Dedifferentiated amniotic fluid mesenchymal stem cell (primary cell): ENCODE measurements around the gene ZNF507.
"Not testable (repeated sequence)": the region's sequence is repeated elsewhere in the genome, so short reads cannot be mapped to it uniquely, and the experiment has no call there.

Experiments used
- DNase-seq: peaks from one replicate; pipeline ENCODE4 v3.0.0-alpha.2; 2016; ENCODE audit errors: extremely low spot score

The ZNF507 gene

DNA sequence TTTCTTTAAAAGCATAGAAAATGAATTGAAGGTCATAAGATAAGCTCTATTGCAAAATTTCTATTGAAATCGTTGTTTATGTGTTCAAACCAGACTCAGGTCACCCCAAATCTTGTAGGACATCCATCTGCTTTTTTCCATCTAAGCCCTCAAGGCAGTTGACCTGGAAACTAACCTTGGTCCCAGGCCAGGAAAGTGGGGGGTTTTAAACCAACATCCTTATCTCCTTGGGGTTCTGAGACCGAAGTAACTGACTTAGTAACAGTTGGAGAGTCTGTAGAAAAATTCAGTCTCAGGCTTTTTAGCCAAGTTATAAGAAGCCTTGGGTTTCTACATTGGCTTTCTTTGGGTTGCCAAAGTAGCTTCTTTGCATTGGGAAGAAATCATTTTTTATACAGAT, 23.4 kb downstream of the ZNF507 start:
- no peak for DNase-seq

DNA sequence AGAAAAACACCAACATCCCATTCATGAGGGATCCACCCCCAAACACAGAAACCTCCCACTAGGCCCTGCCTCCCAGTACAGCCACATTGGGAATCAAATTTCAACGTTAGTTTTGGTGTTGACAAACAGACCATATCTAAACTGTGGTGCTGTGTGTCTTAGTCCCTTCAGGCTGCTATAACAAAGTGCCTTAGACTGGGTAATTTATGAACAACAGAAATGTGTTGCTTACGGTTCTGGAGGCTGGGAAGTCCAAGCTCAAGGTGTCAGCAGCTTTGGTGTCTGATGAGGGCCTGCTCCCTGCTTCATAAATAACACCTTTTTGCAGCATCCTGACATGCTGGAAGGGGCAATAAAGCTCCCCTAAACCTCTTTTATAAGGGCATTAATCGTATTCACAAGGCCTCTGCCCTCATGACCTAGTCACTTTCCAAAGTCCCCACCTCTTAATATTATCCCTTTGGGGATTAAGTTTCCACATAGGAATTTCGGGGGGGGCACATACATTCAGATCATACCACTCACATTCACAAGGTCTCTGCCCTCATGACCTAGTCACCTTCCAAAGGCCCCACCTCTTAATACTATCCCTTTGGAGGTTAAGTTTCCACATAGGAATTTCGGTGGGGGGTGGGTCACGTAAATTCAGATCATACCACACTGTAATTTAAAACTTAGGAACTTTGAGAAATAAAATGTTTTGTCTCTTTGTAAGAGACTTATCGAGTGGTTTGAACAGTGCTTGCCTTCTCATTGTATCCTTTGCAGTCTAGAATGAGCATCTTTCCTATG, 27.5 kb downstream of the ZNF507 start:
- DNase-seq: no peak

DNA sequence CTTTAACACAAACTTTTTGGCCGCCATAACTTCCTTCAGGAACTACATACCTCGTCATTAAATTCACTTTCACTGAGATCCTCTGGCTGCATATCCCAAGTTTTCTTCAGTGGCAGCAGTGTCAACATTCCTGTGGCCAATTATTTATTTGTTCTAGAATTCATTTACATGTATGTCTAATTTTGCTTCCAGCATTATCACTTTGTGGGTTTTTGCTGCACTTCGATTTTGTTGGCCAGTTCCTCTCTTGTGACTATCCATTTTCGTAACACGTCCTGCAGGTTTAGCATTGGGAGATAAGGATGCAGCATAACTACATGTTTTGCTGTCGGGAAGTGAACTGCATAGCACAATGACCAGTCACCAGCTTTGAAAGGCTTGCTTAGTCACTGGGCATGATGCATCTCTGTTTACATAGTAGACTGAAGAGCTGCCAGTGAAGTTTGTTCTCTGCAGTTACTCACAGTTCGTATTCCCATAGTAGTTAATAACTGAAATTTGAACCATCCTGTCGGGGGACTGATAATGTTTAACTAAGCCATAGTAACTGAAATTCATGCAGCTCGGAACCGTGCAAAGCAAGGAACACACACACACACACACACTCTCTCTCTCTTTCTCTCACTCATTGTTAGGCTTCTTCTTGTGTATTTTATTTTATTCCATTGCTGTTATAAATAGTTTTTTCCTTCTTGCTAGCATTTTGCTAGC, 28.3 kb downstream of the ZNF507 start:
- peak; percentile 96 for DNase-seq

DNA sequence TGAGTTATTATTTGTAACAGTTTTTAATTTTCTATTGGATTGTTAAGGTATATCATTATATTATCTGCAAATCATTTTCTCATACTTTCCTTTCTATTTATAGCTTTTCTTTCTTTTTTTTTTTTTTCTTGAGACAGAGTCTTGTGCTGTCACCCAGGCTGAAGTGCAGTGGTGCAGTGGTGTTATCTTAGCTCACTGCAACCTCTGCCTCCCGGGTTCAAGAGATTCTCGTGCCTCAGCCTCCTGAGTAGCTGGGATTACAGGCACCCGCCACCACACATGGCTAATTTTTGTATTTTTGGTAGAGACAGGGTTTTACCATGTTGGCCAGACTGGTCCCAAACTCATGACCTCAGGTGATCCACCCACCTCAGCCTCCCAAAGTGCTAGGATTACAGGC, 29.0 kb downstream of the ZNF507 start:
- DNase-seq: not testable (repeated sequence)

DNA sequence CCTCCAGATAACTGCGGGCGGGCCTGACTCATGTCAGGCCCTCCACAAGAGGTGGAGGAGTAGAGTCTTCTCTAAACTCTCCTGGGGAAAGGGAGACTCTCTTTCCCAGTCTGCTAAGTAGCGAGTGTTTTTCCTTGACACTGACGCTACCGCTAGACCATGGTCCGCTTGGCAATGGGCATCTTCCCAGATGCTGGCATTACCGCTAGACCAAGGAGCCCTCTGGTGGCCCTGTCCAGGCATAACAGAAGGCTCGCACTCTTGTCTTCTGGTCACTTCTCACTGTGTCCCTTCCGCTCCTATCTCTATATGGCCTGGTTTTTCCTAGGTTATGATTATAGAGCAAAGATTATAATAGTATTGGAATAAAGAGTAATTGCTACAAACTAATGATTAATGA, 31.7 kb downstream of the ZNF507 start:
- not testable (repeated sequence) for DNase-seq

DNA sequence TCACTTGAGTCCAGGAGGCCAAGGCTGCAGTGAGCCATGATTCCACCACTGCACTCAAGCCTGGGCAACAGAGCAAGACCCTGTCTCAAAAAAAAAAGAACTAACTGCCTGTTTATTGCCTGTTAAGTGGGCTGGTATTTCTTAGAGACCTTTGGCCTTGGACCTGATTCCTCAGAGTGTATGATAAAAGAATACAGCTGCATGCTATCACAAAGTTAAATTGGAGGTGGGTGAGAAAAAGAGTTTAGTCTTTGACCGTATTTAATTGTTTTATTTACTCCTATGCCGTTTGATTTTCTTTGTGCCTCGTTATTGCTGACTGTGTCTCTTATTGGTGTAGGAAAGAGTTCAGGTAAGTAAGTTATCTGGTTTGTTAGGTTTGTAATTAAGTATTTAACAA, 34.9 kb downstream of the ZNF507 start:
- DNase-seq: no peak

DNA sequence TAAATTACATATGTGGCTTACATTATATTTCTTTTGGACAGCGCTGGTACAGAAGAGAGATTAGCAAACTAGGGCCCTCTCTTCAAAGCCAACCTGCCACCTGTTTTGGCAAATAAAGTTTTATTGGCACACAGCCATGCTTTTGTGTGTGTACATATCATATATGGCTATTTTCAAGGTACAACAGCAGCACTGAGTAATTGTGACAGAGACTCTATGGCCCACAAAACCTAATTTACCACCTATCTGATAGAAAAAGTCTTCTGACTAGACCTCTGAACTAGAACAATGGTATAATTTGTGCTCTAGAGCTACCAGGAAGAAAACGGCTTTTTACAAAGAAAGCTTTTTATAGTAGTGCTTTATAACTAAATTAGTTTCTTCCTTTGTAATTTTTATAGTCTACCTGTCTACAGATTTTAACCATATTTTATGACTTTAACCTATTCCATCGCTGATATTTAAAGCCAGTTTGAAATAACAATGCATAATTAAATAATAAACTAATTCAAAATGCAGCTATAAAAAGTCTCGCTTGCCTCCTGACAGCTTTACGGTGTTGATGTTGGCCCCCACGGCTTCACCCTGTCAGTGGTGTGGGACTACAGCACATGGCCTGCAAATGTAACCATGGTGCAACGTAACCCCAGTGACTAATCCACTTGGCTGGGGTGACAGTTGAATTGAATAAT, 42.4 kb downstream of the ZNF507 start:
- DNase-seq: no peak

DNA sequence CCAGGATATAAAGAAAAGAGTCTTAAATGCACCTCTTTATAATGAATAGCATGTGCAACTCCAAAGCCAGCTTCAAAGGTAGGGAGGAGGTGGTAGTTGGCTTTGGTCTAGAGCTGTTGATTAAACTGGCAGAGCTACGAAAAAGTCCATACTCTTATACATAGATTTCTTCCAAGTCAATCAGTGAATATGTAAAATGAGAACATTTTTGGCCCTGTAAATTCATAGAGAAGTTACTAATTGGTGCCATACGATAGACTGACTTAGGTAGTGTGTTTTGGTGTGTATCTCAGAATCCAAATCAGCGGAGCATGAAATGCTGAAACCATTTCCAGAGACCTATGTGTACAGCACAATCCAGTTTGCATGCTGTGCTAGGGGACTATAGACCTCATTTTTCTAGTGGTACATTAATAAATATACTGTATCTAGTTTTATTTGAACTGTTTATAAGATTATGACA, 43.0 kb downstream of the ZNF507 start:
- no peak for DNase-seq

DNA sequence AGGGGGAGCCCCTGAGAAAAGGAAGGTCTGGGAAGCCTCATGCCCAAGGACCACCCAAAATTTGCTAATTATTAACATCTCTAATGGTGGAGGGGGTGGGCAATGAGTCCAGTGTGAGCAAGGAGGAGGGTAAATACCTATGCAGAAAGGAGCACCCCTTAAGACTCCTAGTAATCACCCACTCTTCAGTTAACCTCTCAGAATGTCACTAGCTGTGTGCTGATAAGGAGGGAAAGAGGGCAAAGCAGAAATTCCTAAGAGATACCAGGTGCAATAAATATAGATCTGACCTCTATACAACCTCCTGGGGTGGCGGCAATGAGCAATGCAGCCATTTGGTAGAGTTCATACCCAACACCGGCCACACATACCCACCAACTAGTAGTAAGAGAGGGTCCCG, 47.5 kb downstream of the ZNF507 start:
- no peak for DNase-seq

DNA sequence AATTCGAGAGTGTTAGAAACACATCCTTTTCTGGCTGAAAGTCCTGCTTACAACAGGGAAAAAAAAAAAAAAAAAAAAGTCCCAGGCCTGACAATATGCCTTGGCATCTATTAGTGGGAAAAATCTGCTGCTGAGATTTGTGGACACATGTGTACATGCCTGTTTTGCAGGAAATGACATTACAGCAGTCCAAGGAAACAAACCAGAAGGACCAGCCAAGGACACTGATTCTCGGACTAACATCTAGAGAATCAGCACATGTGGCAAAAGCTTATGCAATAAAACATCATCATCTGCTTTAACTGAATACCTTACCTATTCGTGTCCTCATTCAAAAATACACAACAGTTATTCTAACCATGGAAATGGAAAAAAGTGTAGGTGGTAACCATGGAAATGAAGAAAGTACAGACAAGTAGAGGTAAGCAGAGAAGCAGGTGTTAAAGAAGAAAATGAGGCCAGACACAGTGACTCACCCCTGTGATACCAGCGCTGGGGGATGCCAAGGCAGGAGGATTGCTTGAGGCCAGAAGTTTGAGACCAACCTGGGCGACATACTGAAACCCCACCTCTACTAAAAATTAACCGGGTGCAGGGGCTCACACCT, 50.7 kb downstream of the ZNF507 start:
- no peak for DNase-seq

DNA sequence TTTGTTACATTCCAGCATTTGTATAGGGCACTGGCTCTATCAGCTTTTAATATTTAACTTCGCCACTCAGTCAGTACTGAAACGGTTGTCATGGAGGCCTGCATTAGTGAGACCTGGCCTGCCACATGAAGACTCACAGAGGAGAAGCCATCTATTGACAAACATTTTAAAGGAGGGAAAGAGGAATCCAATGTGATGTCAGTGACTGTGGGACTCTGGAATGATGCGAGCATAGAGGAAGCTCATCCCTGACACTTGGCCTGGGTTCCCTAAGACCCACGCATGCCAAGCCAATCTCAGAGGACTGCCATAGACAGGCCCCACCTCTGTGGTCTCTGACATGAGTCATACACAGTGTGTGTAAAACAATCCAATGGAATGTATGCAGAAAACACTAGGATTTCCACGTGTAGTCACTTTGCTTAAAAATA, 52.3 kb downstream of the ZNF507 start:
- DNase-seq: peak; percentile 57

DNA sequence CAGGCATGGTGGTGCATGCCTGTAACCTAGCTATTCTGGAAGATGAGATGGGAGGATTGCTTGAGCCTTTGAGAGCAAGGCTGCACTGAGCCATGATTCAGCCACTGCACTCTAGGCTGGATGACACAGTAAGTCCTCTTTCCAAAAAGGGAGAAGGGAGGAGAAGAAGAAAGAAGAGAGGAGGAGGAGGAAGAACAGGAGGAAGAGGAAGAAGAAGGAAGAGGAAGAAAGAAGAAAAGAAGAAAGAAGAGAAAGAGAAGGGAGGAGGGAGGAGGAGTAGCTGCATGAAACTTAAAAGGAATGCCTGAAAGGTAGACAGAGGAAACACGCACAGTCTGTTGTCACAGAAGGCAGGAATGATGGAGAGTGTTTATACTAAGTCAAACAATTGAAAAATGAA, 56.6 kb downstream of the ZNF507 start:
- DNase-seq: no peak

DNA sequence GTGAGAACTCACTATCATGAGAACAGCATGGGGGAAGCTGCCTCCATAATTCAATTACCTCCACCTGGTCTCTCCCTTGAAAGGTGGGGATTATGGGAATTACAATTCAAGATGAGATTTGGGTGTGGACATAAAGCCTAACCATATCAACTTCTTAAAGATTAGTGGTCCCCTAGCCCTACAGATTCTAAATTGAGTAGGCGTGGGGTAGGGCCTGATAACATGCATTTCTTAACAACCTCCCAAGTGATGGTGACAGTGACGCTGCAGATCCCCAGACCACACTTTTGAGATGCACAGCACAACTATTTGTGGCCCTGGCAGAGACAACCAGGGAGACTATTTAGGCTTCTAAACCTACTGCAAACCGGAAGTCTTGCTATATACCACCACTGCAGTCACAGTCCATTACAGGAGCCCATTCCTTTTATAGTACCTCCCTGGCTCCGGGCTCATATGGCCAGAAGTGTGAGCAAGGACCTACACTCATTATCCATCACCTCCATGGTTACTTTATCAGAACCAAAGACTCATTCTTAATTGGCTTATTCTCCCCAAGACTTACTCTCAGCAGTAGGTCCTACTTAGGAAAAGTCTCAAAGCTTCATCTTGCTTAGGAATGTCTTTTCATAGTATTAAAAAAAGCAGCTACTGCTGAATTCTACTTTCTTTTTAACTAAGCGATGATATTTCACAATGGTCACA, 58.0 kb downstream of the ZNF507 start:
- DNase-seq: no peak

DNA sequence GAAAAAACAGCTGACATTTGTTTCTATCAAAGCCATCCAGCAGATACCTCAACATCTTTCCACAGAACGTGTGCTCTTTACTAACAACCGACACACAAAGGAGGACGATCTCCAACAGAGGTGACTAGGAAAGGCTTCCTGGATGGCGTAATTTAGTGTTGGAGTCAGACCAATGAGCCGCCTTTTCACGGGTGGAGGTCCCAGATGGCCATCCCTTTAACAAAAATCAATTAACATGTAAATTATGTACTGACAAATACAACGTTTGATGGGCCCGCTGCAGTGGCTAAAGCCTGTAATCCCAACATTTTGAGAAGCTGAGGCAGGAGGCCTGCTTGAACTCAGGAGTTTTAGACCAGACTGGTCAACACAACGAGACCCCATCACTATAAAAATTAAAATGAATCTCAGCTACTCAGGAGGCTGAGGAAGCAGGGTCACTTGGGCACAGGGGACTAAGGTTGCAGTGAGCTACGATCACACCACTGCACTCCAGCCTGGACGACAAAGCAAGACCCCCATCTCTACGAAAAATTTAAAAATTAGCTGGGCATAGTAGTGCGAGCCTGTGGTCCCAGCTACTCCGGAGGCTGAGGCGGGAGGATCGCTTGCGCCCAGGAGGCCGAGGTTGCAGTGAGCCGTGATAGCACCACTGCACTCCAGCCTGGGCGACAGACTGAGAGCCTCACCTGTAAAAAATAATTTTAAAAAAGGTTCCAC, 59.0 kb downstream of the ZNF507 start:
- no peak for DNase-seq

DNA sequence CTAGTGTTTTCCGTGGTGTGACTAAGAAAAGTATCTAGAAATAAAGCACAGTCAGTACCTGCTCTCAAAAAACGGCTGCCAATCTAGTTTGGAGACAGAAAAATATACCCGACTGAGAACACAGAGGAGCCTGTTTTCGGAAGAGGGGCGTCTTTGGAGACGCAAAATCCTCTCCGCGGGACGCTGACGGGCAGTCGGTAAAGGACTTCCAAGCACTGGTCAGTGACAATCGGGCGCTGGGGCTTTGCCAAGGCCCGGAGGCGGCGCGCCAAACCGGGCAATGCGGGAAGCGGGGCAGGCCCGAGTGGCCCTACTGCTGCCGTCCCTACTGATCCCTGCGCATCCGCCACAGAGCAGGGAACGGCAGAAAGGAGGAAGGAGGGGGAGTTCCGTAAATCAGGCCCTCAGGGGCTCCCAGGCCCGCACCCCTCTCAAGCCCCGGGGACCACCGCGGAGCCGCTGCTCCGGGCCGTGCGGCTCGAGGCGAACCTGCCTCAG, 59.6 kb downstream of the ZNF507 start:
- peak; percentile 19 for DNase-seq

DNA sequence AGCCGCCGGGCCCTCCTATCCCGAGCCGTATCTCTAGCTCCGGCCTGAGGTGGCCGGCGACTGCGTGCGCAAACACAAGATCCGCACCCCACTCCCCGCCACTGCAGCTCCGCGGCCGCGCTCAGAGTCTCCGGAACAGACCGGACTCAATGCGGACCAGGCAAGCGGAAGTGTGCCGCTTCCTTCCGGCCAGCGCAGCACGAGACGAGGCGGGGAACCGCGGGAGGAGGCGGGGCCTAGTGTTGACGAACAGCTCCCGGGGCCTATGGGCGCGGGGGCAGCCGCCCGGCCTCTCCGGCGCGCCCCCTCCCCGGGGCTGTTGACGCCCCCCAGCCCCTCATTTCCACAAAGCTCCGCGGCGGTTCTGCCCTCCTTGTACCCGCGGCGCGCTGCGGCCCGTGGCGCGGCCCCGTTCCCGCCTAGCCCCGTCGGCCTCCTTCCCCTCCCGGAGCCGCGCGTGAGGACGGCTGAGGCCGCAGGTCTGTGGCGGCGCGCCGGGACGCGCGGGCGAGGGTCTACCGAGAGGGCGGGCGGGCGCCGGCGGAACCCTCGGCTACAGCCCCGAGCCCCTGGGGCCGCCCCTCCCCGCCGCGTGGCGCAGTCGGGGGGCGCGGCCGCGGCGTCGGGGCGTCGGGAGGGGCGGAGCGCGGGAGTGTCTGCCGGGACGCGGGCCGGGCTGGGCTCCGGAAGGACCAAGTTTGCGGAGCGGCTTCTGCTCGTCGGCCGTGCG, 60.2 kb downstream of the ZNF507 start, which contains the start of gene DPY19L3:
DPY19L3 (plus strand) TSS at position 340 of the 730 bp plus-strand sequence. CDS start 2,484 bp downstream, outside the sequence.
- peak; percentile 87 for DNase-seq

DNA sequence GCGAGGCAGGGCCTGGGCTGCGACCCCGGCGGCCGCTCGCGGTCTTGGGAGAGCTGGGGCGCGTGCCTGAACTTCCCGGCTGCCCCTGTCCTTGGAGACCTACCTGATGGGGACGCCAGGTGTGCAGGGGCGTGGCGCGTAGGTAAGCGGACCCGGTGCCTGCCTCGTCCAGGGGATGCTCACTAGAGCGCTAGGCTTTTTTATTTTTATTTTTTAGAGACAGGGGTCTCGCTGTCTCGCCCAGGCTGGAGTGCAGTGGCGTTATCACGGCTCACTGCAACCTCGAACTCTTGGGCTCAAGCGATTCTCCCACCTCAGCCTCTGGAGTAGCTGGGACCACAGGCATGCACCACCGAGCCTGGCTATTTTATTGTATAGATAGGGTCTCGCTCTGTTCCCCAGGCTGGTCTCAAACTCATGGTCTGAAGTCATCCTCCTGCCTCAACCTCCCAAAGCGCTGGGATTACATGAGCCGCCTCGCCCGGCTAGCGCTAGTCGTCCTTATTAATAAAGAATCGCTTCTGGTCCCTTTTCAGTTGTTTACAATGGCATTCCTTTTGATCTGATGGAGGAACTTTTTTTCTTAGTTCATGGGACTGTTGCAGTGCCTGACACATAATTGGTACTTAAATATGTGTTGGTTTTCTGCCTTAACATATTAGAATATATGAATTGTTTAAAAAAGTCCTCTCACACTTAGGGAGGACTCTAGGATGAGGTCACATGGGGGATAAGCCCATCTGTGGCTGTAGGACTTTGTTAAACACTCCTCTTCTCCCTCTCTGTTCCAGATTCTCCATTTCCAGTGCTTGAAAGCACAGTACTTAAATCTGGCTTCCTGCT, 61.0 kb downstream of the ZNF507 start:
- DNase-seq: no peak

DNA sequence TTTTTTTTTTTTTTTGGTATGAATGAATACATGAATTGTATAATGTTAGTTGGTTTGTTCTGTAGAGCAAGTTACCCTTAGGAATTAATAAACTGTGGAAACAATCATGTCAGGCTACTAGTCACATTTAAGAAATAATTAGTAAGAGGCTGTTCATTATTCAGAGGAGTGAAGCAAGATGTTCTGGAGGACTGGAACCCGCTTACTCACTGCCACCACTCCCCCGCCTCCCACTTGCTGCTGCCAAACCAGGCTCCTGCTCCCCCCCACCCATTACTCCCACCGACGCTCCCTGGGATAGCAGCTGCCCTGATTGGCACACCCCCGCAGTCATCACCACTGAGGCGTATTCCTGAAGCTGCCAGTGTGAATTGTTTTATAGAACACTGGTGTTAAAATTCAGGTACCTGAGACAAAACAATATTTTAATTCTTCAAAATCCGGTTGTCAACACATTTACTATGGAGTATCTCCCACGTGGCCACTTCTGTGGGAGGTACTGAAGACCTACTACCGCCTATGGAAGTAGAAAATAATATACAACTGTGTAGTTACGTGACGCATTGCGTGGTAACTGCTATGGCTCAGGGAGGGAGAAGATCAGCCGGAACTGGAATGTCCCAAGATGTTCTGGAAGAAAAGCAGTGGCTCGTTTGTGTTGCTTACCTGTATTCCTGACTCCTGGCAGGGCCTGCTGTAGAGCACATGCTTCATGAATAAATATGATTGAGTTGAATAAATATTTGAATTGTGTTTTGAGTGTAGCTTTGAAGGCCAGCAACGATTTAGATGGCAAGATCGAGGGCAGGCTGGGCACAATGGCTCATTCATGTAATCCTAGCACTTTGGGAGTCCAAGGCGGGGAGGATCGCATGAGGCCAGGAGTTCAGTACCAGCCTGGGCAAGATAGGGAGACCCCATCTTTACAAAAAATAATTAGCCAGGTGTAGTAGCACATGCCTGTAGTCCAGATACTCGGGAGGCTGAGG, 61.9 kb downstream of the ZNF507 start:
- no peak for DNase-seq
